ENCODE data around the gene DRAM2.

The DRAM2 gene

GRCh38 chr1:111162488-111162880 is 22.6 kb upstream of the DRAM2 start:
- H3K27me3 Mint-ChIP-seq (ENCODE audit: low read depth): no peaks in the 10 kb centered on the region
- peaks cover 5% of the 10 kb centered on the region for H3K4me1 Mint-ChIP-seq
- peaks cover 34% of the 10 kb centered on the region for H3K36me3 Mint-ChIP-seq (ENCODE audit: low read depth)
- no peak overlapping the region for H3K27ac Mint-ChIP-seq
- no peaks in the 10 kb centered on the region for H3K9me3 Mint-ChIP-seq
- TF ChIP-seq, protein P1, sequence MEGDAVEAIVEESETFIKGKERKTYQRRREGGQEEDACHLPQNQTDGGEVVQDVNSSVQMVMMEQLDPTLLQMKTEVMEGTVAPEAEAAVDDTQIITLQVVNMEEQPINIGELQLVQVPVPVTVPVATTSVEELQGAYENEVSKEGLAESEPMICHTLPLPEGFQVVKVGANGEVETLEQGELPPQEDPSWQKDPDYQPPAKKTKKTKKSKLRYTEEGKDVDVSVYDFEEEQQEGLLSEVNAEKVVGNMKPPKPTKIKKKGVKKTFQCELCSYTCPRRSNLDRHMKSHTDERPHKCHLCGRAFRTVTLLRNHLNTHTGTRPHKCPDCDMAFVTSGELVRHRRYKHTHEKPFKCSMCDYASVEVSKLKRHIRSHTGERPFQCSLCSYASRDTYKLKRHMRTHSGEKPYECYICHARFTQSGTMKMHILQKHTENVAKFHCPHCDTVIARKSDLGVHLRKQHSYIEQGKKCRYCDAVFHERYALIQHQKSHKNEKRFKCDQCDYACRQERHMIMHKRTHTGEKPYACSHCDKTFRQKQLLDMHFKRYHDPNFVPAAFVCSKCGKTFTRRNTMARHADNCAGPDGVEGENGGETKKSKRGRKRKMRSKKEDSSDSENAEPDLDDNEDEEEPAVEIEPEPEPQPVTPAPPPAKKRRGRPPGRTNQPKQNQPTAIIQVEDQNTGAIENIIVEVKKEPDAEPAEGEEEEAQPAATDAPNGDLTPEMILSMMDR (IDR thresholded peaks at IDR 0.05; ENCODE audit: unreplicated experiment in 3 of 3): no peak
- no peak overlapping the region for H3K4me3 Mint-ChIP-seq

GRCh38 chr1:111161843-111162487 is 22.1 kb upstream of the DRAM2 start:
- H3K27ac Mint-ChIP-seq: peak overlapping the region in 1 of 3 experiments; percentile 4
- H3K36me3 Mint-ChIP-seq (ENCODE audit: low read depth): peaks cover 34% of the 10 kb centered on the region
- TF ChIP-seq, protein P1 (IDR thresholded peaks at IDR 0.05; ENCODE audit: unreplicated experiment in 3 of 3): no peak
- H3K4me1 Mint-ChIP-seq: peaks cover 5% of the 10 kb centered on the region
- no peaks in the 10 kb centered on the region for H3K9me3 Mint-ChIP-seq
- H3K27me3 Mint-ChIP-seq (ENCODE audit: low read depth): no peaks in the 10 kb centered on the region
- H3K4me3 Mint-ChIP-seq: no peak overlapping the region

GRCh38 chr1:111157431-111157830 is 17.5 kb upstream of the DRAM2 start:
- Mint-ChIP-seq H3K4me1 (peaks cover under 1% of the 10 kb centered on the region), H3K27me3 (ENCODE audit: low read depth) (no peaks in the 10 kb centered on the region), H3K9me3 (peaks cover 5% of the 10 kb centered on the region), H3K27ac (no peak overlapping the region), H3K36me3 (ENCODE audit: low read depth) (peaks cover 64% of the 10 kb centered on the region), H3K4me3 (no peak overlapping the region)
- TF ChIP-seq, protein P1 (IDR thresholded peaks at IDR 0.05; ENCODE audit: unreplicated experiment in 3 of 3): no peak

GRCh38 chr1:111154021-111154999 is 14.4 kb upstream of the DRAM2 start:
- no peak overlapping the region for H3K4me3 Mint-ChIP-seq
- no peak overlapping the region for H3K27ac Mint-ChIP-seq
- no peaks in the 10 kb centered on the region for H3K4me1 Mint-ChIP-seq
- peaks cover 69% of the 10 kb centered on the region for H3K36me3 Mint-ChIP-seq (ENCODE audit: low read depth)
- TF ChIP-seq, protein P1 (IDR thresholded peaks at IDR 0.05; ENCODE audit: unreplicated experiment in 3 of 3): no peak
- peaks cover 5% of the 10 kb centered on the region for H3K9me3 Mint-ChIP-seq
- no peaks in the 10 kb centered on the region for H3K27me3 Mint-ChIP-seq (ENCODE audit: low read depth)

DNA sequence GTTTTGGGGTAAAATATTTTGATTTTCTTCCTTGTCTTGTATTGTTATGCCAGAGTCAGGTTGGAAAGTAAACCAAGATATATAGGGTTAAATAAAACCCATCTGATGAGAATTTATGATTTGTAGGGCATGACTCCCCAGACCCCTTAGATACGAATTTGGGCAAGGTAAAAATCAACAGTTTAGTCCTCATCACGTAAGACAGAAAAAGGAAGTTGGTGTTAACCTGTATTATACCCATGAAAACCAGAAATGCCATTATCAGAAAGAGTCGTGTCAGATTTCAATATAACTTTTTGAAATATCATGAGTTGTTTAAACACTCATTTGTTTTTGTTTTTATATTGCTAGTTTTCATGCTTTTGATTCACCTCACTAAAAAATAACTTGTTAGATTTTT is 11.9 kb upstream of the DRAM2 start:
- no peaks in the 10 kb centered on the region for H3K4me1 Mint-ChIP-seq

More for the DNA sequence above, 11.9 kb upstream of the DRAM2 start:
- no peak overlapping the region for H3K4me3 Mint-ChIP-seq
- peaks cover 75% of the 10 kb centered on the region for H3K36me3 Mint-ChIP-seq (ENCODE audit: low read depth)
- TF ChIP-seq, protein P1 (IDR thresholded peaks at IDR 0.05; ENCODE audit: unreplicated experiment in 3 of 3): no peak
- H3K9me3 Mint-ChIP-seq: peaks cover 5% of the 10 kb centered on the region
- no peak overlapping the region for H3K27ac Mint-ChIP-seq
- no peaks in the 10 kb centered on the region for H3K27me3 Mint-ChIP-seq (ENCODE audit: low read depth)
